B cell (primary cell): Measurements from ENCODE around the gene GPR18.
"Not testable (repeated sequence)": the region's sequence is repeated elsewhere in the genome, so short reads cannot be mapped to it uniquely, and the experiment has no call there.

Experiments
- CTCF ChIP-seq: fragments of 200-600 bp; IDR thresholded peaks from one replicate; pipeline ENCODE4 v1.8.0; 2022; ENCODE audit warnings: antibody characterized with exemption, mild to moderate bottlenecking
- EZH2 ChIP-seq: IDR thresholded peaks from 2 replicates; pipeline ENCODE4 v1.6.1; 2012; ENCODE audit warnings: borderline replicate concordance, low read depth, mild to moderate bottlenecking, moderate library complexity, low read length; ENCODE audit not compliant: insufficient read depth, poor library complexity, severe bottlenecking

- TF ChIP-seq CTCF, EZH2: not testable (repeated sequence)
These were observed 9.0 kb downstream of the GPR18 start for GRCh38 chr13:99249178-99249577.
